GM12875 (cell line): ENCODE measurements around the gene SNRPD3.
"Not testable (repeated sequence)": the region's sequence is repeated elsewhere in the genome, so short reads cannot be mapped to it uniquely, and the experiment has no call there.

Source experiments
- H3K4me3 ChIP-seq: one replicate; pipeline ENCODE4 v1.5.1; 2011; ENCODE audit warnings: low read depth, low read length, control low read depth
- CTCF ChIP-seq: IDR thresholded peaks from 2 replicates; pipeline ENCODE4 v1.5.1; 2011; ENCODE audit warnings: low read depth, mild to moderate bottlenecking, control low read depth, inconsistent platforms, low read length, moderate library complexity, borderline replicate concordance; ENCODE audit not compliant: insufficient read depth

Gene SNRPD3

GRCh38 chr22:24593836-24594568 is 38.2 kb downstream of the SNRPD3 start:
- TF ChIP-seq CTCF, result no peak
- no peak overlapping the region for H3K4me3 ChIP-seq

GRCh38 chr22:24594569-24595120 is 38.8 kb downstream of the SNRPD3 start:
- no peak for TF ChIP-seq CTCF
- H3K4me3 ChIP-seq, result no peak overlapping the region

- no peak for TF ChIP-seq CTCF
- H3K4me3 ChIP-seq, result no peak overlapping the region
Measured at GRCh38 chr22:24595228-24595627, 39.4 kb downstream of the SNRPD3 start.

- no peak for TF ChIP-seq CTCF
- no peak overlapping the region for H3K4me3 ChIP-seq
Measured at GRCh38 chr22:24595863-24596262, 40.1 kb downstream of the SNRPD3 start.

GRCh38 chr22:24597076-24597475 is 41.3 kb downstream of the SNRPD3 start:
- H3K4me3 ChIP-seq, result not testable (repeated sequence)

GRCh38 chr22:24599514-24599913 is 43.7 kb downstream of the SNRPD3 start:
- no peak for TF ChIP-seq CTCF
- no peak overlapping the region for H3K4me3 ChIP-seq

- H3K4me3 ChIP-seq, result not testable (repeated sequence)
Measured at GRCh38 chr22:24599958-24600715, 44.3 kb downstream of the SNRPD3 start.
